ENCODE measurements around the gene GHR.
"Not testable (repeated sequence)": the region's sequence is repeated elsewhere in the genome, so short reads cannot be mapped to it uniquely, and the experiment has no call there.

The GHR gene

DNA sequence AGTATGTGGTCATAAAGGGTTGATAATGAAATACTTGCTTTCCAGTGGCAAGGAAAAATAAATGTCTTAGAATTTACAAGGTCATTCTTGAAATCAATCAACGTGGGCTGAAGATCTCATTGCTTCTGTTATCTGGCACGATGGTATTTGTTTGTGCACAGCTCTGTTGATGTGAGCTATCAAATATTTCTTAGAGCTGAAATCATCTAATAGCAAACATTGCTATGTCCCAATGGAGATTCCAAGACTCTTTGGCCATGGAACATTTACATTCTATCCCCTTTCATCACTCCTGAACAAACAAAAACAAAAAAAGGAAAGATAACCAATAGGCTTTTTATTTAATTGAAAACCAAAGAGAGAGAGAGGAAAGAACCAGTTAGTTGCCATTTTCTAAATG is 221.9 kb downstream of the GHR start:
- no peak for DNase-seq (ENCODE audit: low spot score)

DNA sequence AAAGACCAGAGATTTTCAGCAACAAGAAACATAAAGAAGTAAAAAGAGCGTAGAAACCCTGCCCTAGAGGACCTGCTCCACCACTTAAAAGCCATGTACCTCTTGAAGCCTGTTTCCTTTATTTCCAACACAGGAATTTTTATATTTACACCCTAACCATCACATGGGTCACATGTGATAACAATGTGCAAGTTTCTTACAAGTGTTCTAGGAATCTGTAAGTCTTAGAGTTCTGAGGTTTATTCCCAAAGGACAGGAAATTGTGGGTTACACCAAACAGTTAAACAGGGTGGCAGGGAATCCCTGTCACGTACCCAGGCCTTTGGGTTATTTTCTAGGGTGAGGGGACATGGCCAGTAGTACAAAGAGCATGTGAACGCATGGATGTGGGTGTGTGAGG is 224.8 kb downstream of the GHR start:
- no peak for DNase-seq (ENCODE audit: low spot score)

DNA sequence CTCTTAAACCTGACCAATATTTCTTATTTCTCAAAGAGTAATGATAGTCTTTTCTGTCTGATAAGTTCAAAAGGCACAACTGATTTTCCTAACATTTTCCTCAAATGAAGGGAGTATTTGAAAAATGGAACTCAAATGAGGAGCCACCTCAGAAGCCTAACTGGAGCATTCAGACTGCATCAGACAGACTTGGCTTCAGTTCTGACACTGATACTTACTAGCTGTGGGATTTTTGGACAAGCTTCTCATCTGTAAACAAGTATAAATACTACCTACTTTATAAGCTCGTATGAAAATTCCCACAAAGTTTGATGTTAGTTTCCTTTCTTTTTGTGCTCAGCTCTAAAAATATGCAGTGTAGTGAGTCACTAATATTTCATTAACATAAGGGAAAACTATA is 225.7 kb downstream of the GHR start:
- no peak for DNase-seq (ENCODE audit: low spot score)

DNA sequence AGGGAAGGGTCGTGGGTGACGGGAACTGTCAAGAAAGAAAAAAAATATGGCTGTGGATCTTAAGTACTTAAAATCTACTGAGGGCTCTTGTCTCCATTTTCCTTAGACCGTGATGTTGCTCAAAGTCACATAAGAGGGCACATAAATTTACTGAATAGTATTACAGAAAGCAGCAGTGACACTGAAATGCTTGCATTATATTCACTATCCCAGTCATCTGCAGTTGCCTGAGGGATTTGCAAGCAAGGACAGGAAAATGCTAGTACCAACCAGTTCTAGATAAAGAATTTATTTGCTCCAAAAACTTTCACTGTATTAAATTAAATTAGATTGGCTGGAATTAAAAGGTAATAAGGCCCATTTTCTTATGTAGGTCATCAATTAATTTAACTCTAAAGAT is 226.8 kb downstream of the GHR start:
- no peak for DNase-seq (ENCODE audit: low spot score)

DNA sequence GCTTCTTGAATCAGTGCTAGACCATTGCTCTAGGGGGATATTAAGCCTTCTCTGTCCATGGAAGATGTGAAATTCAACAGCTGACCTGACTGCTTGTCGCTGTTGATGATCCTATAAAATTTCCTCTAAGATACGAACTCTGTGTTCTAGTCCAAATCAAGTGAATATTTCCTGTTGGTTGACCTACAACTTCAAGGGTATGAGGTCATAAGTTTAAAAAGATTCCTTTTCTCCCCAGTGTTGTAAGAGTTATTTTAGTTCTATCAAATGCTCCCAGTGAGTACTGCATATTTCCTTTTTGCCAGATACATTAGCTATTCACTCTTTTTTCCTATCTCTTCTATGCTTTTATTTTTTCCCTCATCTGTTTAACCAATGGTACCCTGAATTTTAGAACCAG is 230.5 kb downstream of the GHR start:
- DNase-seq (ENCODE audit: low spot score) = no peak

DNA sequence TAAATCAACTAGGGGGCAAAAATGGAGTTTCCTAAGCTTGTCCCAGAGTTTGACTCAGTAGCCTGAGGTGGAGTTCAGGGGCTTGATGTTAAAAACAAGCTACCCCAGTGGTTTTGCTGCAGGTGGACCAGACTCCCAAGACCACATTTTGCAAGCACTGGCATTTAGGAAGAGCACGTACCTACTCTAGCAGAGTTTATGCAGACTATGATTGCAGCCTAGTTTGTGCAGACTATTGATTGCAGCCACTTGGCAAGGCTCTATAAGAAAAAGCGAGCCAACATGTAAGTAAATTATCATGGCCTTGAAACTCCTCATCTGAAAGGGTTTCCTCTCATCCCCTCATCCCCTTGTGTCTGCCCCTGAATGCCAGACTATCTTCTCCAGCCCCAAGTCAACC is 231.4 kb downstream of the GHR start:
- no peak for DNase-seq (ENCODE audit: low spot score)

DNA sequence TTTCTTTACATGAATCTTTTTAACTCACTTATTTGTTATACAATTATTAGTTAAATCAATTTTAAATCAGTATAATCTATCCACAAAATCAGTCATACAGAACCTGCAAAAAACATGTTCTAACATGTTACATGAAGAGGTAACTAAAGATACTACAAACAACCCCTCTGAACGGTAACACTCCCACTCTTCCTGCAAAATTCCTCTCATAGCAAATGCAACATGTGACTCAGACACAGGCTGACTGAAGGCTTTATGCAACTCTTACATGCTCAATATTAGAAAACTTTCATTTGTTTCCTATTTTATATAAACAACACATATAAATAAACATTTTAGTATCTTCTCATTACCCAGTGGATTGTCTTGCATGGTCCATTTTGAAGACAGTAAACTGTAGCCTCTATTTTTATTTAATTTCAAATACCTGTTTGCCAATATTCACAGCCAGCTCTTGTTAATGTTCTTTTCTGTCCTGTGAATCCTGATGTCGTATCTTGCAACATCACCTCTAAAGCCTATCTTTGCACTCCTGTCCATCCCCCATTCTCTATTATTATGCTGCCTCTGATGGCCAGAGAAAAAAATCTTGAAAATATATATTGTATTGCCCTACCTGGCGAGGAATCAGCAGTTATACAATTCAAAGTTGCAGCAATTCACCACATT is 232.9 kb downstream of the GHR start:
- no peak for DNase-seq (ENCODE audit: low spot score)

DNA sequence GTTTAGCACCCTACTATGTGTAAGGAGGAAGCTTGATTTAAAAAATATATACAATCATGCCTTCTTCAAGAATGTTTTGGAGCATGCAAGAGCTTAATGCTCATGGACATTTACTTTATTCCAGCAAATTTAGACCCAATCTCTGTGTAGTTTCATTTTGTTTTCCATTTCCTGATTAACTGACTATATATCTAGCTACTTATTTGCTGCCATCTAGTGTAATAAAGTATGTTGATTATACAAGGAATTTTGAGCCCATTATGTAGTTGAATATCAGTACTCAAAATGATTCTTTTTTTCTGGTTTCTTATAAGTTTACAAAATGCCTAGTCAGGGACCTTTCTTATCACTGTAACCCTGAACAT is 233.4 kb downstream of the GHR start:
- DNase-seq (ENCODE audit: low spot score) = no peak

DNA sequence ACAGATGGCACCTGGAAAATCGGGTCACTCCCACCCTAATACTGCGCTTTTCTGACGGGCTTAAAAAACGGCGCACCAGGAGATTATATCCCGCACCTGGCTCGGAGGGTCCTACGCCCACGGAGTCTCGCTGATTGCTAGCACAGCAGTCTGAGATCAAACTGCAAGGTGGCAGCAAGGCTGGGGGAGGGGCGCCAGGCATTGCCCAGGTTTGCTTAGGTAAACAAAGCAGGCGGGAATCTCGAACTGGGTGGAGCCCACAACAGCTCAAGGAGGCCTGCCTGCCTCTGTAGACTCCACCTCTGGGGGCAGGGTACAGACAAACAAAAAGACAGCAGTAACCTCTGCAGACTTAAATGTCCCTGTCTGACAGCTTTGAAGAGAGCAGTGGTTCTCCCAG is 236.6 kb downstream of the GHR start:
- DNase-seq (ENCODE audit: low spot score) = not testable (repeated sequence)

DNA sequence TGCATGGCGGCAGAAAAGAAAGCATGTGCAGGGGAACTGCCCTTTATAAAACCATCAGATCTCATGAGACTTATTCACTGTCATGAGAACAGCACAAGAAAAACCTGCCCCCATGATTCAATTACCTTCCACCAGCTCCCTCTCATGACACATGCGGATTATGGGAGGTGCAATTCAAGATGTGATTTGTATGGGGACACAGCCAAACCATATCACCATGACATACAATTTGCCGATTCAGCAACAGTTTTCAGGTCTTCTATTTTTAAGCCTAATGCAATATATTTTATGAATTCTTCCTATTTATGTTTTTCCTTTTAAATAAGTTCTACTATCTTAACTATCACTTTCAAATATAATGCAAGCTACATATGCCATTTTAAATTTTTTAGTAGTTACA is 242.6 kb downstream of the GHR start:
- DNase-seq (ENCODE audit: low spot score) = no peak

DNA sequence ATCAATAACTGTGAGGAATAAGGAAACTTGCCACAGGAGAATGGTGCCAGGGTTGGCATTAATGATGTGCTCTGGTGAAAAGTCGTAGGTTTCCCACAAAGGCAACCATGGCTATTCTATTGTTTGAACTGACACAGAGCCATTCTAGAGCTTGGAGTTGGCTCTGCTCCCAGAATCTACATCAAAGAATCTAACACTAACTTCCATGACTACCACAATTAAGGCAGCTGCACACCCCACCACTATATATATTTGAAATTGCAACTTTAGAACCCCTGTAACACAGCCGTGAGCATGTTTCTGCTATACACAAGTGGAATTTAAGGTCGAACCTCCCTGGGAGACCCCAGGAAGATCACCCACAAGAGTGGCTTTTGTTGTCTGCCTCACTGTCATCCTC is 243.6 kb downstream of the GHR start:
- DNase-seq (ENCODE audit: low spot score) = no peak

DNA sequence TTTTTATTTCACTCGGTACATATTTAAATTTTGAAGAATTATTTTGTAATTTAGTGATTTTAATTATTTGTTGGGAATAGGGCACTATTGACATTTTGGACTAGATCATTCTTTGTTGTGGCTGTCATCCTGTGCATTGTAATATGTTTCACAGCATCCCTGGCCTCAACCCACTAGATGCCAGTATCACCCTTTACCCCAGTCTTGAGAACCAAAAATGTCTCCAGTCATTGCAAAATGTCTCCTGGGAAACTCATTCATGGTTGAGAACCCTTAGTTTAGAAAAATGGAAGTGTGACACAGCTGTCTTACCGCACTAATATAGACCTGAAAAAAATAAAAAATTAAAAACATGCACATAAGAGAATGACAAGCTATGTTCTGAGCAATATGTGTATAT is 245.0 kb downstream of the GHR start:
- no peak for DNase-seq (ENCODE audit: low spot score)

DNA sequence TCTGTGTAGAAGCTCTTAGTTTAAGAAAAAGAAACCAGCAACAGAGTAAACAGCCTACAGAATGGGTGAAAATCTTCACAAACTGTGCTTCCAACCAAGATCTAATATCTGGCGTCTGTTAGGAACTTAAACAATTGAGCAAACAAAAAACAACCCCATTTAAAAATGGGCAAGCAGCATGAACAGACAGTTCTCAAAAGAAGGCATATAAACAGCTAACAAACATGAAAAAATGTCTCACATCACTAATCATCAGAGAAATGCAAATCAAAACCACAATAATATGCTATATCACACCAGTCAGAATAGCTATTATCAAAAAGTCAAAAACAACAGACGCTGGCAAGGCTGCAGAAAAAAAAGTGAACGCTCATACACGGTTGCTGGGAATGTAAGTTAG is 249.7 kb downstream of the GHR start:
- DNase-seq (ENCODE audit: low spot score) = no peak

DNA sequence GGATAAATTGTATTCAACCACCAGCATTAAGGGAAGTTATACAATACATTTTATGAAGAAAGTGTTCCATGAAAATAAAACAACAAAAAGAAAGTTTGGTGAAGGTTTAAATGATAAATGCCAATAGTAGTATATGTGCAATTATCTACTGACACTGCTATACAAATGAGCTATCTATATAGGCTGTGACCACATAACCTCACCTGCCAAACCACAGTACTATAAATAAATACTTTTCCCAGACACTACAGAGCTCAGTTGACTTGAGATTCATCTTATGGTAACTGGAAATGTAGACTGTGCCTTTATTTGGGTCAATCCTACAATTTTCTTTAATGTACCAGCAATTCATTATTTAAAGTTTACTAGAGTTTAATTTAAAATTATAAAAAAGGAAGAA is 252.4 kb downstream of the GHR start:
- DNase-seq (ENCODE audit: low spot score) = no peak

DNA sequence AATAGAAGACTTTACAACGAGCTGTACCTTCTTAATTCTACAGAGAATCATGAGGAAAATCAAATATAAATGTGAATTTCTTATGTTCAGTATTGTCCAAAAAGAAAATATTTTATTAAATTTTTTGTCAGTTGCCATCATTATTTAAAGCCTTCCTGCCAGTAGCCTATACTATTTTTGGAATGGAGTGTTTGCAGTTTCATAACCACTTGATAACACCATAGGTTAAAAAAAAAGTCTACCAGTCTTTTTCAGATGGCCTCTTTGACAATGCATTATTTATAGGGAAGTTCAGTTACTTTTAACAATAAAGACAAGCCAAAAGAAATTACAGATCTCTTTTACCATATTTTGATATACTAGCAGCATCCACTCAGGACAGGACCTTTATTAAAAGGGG is 253.1 kb downstream of the GHR start:
- DNase-seq (ENCODE audit: low spot score) = no peak

DNA sequence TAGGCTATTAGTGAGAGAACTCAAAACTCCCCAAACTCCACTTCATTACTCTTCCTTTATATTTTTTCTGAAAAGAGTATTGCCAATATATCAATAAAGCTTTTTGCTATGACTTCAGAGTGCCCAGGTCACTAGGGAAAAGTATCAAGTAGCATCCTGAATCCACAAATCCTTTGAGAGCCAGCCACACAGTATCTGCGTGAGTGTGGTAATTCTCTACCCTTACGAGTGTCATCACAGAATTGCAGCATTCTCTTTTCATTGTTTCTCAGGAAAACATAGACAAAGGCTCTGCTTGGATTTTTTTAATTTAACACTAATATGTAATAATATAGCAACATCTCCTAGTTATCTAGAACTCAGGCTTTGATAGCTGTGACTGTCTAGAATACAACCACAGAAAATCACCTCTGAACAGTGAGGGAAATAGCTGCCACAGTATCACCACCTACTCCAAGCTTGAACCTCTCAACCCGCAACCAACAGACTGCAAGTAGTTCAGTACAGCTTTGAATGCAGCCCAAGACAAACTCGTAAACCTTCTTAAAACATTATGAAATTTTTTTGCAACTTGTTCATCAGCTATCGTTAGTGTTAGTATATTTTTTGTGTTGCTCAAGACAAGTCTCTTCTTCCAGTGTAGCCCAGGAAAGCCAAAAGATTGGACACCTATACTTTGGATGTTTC is 254.1 kb downstream of the GHR start:
- no peak for DNase-seq (ENCODE audit: low spot score)

DNA sequence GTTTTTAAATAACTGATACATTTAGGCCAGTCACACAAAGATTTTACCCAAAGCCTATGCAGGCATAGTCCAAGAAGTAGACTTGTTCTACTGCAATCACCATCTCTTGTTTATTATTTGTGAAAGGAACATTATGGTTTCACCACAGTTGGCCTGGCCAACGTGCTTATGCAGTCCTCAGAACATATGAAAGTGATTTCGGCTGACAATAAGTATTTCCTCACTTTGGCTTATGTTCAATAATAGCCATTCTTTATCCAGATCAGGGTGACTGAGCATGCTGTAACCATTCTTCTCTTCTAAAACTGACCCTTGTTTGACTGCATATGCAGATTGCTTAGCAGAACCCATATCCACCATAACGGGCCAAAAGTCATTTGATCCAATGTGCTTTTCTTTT is 256.8 kb downstream of the GHR start:
- no peak for DNase-seq (ENCODE audit: low spot score)

DNA sequence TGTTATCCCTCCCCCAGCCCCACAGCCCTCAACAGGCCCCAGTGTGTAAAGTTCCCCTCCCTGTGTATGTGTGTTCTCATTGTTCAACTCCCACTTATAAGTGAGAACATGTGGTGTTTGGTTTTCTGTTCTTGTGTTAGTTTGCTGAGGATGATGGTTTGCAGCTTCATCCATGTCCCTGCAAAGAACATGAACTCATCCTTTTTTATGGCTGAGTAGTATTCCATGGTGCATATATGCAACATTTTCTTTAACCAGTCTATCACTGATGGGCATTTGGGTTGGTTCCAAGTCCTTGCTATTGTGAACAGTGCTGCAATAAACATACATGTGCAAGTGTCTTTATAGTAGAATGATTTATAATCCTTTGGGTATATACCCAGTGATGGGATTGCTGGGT is 261.8 kb downstream of the GHR start:
- not testable (repeated sequence) for DNase-seq (ENCODE audit: low spot score)

DNA sequence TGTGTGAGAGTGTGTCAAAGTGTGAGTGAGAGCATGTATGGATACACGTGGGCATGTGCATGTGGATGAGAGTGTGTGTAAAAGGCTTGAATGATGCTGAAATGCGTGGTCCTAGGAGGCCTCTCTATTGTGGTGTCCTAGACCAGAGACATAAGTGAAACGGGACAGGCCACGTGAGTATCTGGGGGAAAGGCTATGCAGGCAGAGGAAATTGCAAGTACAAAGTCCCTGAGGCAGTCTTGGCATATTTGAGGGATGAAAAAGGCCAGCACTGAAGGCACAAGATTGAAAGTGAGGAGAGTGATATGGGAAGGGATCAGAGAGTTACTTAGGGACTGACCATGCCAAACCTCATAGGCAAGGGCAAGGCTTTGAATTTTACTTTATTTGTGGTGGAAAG is 266.2 kb downstream of the GHR start:
- no peak for DNase-seq (ENCODE audit: low spot score)

DNA sequence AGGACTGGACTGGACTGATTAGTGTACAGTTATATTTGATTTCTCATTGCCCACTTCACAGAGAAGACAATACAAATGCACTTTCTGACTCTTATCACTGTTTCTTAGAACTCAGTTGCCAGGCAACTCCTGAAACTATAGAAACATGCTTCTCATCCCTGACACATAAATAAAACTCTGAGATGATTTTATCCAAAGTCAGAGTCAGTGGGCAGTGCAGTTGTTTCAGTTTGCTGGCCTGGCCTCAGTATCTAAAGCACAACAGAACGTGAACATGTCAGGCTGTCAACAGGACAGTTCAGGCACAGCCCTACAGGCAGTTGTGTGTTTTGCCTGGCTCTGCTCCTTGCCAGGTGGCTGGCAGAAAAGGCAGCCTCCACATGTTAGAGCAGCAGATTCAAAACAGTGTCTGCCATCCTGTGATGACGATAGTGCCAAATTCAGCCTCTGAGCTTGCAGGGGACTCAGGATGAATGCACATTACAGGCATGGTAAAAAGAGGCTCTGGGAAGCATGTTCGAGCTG is 268.2 kb downstream of the GHR start:
- DNase-seq (ENCODE audit: low spot score) = peak; percentile 37

DNA sequence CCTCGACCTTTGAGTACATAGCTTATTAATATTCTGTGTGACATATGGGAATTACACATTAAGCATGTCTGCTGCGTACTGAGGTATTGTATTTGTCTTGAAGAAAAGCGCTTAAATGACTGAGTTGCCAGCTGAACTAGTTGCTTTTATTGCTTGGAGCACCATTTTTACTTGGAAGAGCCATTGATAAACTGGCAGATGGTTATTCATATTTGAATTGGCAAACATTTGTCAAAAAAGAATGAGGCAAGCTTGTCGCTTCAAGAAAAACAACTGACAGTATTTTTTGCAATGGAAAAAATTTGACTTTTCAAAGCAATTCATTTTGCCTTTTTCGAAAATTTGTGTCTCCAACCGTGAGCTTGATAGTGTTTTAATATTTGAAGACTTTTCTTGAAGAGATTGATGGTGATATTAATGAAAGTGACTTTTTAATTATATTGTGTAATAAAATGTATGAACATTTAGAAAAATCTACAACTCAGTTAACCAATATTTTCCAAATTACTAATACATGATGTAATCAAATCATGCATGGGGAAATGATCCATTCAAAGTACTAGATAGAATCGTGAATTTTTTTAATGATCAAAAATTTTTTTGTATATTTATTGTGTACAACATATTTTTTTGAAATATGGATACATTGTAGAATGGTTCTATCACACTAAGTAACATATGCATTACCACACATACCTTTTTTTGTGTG is 278.3 kb downstream of the GHR start:
- peak; percentile 5 for DNase-seq (ENCODE audit: low spot score)

DNA sequence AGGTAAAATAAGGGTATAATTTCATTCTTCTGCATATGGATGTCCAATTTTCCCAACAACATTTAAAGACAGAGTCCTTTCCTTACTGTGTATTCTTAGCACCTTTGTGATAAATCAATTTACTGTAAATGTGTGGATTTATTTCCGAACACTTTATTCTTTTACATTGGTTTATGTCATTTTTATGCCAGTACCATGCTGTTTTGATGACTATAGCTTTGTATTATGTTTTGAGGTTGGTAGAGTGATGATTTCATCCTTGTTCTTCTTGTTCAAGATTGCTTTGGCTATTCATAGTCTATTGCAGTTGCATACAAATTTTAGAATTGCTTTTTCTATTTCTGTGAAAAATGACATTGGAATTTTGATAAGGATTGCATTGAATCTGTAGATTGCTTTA is 280.0 kb downstream of the GHR start:
- no peak for DNase-seq (ENCODE audit: low spot score)

DNA sequence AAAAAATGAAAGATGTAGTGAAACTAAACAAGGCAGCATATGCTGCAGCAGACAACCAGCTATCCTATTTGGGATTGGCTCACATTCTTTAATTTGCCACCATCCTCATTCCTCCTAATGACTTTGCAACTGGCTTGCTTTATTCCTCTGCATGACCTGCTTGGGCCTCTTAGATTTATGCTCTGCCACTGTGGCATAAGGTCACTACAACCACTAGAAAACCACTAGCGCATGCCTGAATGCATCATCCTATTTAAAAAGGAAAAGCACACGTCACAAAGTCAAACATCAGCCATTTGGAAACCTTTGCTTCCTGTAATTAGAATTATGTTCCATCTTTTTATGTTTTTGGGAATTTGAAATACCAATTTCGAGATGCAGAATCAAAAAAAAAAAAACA is 292.5 kb downstream of the GHR start:
- DNase-seq (ENCODE audit: low spot score) = no peak

All from Ammon's horn (tissue), 1 donor.